GM12864 (cell line): ENCODE results near the gene DDX20.

ENCODE experiments used
- DNase-seq: peaks from one replicate; pipeline ENCODE4 v3.0.0-alpha.2; 2011; ENCODE audit warnings: low read depth
- H3K4me3 ChIP-seq: 2 replicates; pipeline ENCODE4 v1.5.1; 2011; ENCODE audit warnings: mild to moderate bottlenecking, low read depth, low read length, control low read depth
- TF ChIP-seq, protein P1 (sequence below): IDR thresholded peaks from 2 replicates; pipeline ENCODE4 v1.5.1; 2011; ENCODE audit warnings: low read depth, mild to moderate bottlenecking, moderate library complexity, low read length, control low read depth, inconsistent platforms; ENCODE audit errors: missing control alignments

DDX20 gene, protein sequence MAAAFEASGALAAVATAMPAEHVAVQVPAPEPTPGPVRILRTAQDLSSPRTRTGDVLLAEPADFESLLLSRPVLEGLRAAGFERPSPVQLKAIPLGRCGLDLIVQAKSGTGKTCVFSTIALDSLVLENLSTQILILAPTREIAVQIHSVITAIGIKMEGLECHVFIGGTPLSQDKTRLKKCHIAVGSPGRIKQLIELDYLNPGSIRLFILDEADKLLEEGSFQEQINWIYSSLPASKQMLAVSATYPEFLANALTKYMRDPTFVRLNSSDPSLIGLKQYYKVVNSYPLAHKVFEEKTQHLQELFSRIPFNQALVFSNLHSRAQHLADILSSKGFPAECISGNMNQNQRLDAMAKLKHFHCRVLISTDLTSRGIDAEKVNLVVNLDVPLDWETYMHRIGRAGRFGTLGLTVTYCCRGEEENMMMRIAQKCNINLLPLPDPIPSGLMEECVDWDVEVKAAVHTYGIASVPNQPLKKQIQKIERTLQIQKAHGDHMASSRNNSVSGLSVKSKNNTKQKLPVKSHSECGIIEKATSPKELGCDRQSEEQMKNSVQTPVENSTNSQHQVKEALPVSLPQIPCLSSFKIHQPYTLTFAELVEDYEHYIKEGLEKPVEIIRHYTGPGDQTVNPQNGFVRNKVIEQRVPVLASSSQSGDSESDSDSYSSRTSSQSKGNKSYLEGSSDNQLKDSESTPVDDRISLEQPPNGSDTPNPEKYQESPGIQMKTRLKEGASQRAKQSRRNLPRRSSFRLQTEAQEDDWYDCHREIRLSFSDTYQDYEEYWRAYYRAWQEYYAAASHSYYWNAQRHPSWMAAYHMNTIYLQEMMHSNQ

DNA sequence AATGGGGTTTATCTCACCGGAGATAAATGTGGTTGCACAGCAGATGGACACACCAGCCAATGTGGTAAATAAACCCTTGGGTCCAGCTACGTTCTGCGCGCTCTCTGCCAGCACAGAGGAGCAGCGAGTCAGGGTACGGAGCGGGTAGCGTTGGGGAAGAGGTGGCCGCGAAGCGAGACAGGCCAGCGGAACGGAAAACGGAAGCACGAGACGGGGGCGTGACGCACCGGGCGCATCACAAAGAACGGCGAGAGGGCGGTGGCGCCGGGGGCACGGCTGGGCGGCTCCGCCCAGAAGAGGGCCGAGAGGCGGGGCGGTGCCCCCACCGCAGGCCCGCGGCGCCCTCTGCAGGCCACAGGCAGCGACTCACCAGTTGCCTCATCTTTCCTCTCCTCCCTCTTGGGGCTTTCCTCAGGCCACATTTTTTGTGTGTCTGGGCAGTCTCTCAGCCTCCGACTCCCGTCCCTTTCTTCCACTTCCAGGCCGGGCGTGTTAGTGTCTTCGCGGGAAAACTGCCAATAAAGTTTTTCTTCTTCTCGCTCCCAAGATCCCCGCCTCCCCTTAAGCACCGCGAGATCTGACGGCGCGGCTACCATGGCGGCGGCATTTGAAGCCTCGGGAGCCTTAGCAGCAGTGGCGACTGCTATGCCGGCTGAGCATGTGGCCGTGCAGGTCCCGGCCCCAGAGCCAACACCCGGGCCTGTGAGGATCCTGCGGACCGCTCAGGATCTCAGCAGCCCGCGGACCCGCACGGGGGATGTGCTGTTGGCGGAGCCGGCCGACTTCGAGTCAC lies at the start of gene DDX20:
TSS of gene DDX20 (plus strand) at position 571 of the 793 bp plus-strand sequence. CDS start at position 595, 24 bp downstream.
- TF ChIP-seq, protein P1, sequence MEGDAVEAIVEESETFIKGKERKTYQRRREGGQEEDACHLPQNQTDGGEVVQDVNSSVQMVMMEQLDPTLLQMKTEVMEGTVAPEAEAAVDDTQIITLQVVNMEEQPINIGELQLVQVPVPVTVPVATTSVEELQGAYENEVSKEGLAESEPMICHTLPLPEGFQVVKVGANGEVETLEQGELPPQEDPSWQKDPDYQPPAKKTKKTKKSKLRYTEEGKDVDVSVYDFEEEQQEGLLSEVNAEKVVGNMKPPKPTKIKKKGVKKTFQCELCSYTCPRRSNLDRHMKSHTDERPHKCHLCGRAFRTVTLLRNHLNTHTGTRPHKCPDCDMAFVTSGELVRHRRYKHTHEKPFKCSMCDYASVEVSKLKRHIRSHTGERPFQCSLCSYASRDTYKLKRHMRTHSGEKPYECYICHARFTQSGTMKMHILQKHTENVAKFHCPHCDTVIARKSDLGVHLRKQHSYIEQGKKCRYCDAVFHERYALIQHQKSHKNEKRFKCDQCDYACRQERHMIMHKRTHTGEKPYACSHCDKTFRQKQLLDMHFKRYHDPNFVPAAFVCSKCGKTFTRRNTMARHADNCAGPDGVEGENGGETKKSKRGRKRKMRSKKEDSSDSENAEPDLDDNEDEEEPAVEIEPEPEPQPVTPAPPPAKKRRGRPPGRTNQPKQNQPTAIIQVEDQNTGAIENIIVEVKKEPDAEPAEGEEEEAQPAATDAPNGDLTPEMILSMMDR = peak; percentile 91

DNA sequence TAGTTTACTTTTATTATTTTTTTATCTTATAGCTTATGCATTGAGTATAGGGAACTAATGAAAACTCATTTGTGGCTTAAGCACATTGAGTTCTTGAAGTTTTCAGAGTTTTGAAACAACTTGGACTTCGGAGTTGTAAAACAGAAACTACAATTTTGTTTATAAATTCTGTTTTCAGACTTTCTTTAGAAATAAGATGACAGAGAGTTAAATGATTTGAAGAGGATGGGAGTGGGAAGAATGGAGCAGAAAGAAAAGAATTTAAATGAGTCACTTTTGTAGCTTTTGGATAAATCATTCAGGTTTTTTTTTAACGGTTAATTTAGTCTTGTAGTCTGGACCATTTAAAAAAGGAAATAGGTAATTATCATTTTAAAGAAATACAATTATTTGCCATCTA lies 48.8 kb upstream of the DDX20 start:
- H3K4me3 ChIP-seq = no peak overlapping the region

More for the DNA sequence above, at the start of gene DDX20:
- DNase-seq = peak; percentile 87
- H3K4me3 ChIP-seq = peak within 1 kb of the TSS; percentile 82

DNA sequence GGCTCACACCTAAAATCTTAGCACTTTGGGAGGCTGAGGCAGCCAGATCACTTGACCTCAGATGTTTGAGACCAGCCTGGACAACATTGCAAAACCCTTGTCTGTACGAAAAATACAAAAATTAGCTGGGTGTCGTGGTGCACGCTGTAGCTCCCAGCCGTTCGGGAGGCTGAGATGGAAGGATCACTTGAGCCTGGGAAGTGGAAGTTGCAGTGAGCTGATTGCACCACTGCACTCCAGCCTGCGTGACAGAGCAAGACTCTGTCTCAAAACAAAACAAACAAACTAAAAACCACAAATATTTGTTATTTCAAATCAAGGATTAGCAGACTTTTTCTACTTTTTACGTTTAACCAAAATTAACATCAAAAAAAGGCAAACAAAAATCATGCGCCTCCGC lies 47.8 kb upstream of the DDX20 start:
- TF ChIP-seq, protein P1 = no peak
- DNase-seq = no peak
- no peak overlapping the region for H3K4me3 ChIP-seq

More for the DNA sequence above, 48.8 kb upstream of the DDX20 start:
- no peak for DNase-seq
- TF ChIP-seq, protein P1 = no peak

DNA sequence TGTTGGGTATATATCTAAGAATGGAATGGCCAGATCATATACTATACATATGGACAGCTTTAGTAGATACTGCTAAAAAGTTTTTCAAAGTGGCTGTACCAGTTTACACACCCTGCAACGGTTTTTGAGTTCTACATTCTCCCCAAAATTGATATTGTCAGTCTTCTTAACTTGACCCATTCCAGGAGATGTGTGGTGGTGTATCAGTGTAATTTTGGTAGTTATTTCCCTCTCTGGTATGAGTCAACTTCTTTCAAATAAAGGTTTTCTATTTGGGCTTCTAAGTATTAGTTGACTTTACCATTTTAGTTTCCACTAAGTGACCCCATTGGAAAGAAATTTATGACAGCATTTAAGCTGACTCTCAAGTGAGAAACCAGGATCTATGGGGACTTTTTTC lies 45.7 kb upstream of the DDX20 start:
- no peak for DNase-seq
- TF ChIP-seq, protein P1 = no peak
- no peak overlapping the region for H3K4me3 ChIP-seq

DNA sequence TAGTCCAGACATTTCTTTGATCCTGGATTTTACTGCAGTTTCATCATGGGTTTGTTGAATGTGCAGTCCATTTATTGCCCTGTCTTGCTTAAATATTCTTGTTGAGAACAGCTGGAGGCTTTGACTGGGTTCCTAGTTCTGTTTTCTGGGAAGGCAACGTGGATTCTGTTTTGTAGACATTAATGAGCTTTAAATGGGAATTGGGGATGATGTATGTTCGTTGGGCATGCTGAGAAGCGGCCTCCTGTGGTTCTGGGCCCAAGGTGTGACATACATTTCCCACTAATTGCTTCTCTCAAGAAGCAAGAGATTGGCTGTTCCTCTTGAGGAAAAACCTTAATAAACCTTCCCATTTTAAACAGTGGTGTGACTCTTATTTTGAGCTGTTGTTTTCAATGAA lies 39.4 kb upstream of the DDX20 start:
- DNase-seq = no peak
- TF ChIP-seq, protein P1 = no peak
- H3K4me3 ChIP-seq = no peak overlapping the region

DNA sequence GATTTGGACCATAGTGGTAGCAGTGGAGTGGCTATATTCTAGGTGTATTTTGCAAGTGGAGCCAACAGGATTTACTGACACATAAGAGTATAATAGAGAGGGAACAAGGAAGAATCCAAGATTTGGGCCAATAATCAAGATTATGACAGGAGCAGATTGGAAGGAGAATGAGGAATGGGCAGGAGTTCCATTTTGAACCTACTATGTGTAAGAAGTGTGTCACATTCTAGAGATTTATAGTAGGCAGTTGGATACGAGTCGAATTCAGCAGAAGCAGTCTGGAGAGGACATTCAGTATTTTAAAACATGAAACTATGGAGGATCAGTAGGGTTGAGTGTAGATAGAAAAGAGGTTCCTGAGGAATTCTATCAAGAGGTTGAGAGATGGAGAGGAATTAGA lies 38.3 kb upstream of the DDX20 start:
- DNase-seq = no peak
- TF ChIP-seq, protein P1 = no peak
- H3K4me3 ChIP-seq = no peak overlapping the region
